GM13977 (cell line): ENCODE results near the gene IFT122.

ENCODE experiments used
- DNase-seq: peaks from one replicate; pipeline ENCODE4 v3.0.0; 2012; ENCODE audit warnings: low spot score
- in situ Hi-C: fragments of 300-500 bp; cut with MboI; formaldehyde crosslinking; loops from one replicate; pipeline ENCODE4 v1.12.0; 2022; ENCODE audit warnings: low sequenced_read_pairs, low pct_unique_long_range_greater_than_20kb, mixed read lengths, inconsistent platforms; ENCODE audit not compliant: unreplicated experiment
- TF ChIP-seq, protein P1 (sequence below): IDR thresholded peaks from 2 replicates; pipeline ENCODE4 v1.5.1; 2012; ENCODE audit warnings: mild to moderate bottlenecking, control low read depth; ENCODE audit not compliant: insufficient read depth; ENCODE audit errors: extremely low read depth, missing control alignments

The IFT122 gene

GRCh38 chr3:129518038-129518561 lies 78.1 kb downstream of the IFT122 start:
- in situ Hi-C loops, result no loop called here
- TF ChIP-seq, protein P1, sequence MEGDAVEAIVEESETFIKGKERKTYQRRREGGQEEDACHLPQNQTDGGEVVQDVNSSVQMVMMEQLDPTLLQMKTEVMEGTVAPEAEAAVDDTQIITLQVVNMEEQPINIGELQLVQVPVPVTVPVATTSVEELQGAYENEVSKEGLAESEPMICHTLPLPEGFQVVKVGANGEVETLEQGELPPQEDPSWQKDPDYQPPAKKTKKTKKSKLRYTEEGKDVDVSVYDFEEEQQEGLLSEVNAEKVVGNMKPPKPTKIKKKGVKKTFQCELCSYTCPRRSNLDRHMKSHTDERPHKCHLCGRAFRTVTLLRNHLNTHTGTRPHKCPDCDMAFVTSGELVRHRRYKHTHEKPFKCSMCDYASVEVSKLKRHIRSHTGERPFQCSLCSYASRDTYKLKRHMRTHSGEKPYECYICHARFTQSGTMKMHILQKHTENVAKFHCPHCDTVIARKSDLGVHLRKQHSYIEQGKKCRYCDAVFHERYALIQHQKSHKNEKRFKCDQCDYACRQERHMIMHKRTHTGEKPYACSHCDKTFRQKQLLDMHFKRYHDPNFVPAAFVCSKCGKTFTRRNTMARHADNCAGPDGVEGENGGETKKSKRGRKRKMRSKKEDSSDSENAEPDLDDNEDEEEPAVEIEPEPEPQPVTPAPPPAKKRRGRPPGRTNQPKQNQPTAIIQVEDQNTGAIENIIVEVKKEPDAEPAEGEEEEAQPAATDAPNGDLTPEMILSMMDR, result no peak
- DNase-seq, result no peak

DNA sequence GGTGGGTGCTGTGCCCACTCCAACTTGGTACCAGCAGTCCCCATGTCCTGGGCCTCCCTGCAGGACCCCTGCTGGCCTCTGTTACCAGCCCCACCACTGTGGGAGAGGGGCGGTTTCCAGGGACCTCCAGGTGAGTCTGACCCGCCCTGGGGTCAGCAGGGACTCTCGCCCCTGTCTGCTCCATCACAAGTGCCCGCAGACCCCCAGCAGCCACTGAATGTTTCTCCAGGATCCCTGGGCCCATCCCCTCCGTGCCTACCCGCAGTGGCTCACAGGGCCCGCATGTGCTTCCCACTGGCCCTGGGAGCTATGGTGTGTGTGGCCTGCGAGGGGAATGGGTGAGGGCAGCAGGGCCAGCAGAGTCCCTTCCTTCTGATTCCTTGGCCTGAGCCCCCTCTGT lies 78.6 kb downstream of the IFT122 start:
- in situ Hi-C loops, result no loop called here
- no peak for DNase-seq
- TF ChIP-seq, protein P1, result no peak

DNA sequence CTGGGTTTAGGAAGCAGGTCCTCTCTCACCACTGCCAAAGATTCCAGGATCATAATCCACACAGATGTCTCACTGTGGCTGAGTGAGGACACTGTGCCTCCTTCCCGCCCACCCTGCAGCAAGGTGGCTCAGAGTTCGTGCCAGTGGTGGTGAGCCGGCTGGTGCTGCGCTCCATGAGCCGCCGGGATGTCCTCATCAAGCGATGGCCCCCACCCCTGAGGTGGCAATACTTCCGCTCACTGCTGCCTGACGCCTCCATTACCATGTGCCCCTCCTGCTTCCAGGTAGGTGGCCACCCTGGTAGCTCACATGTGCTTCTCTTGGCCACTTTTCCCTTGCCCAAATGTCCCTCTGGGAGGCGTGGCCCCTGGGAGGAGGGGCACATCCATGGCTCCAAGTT lies 79.4 kb downstream of the IFT122 start:
- TF ChIP-seq, protein P1, result no peak
- in situ Hi-C loops, result no loop called here
- DNase-seq, result no peak

- no peak for DNase-seq
- in situ Hi-C loops, result no loop called here
- TF ChIP-seq, protein P1, result no peak
These were observed 80.1 kb downstream of the IFT122 start for GRCh38 chr3:129519896-129520715.

- DNase-seq, result no peak
- in situ Hi-C loops, result no loop called here
- TF ChIP-seq, protein P1, result no peak
These were observed 80.9 kb downstream of the IFT122 start for GRCh38 chr3:129520960-129521359.

DNA sequence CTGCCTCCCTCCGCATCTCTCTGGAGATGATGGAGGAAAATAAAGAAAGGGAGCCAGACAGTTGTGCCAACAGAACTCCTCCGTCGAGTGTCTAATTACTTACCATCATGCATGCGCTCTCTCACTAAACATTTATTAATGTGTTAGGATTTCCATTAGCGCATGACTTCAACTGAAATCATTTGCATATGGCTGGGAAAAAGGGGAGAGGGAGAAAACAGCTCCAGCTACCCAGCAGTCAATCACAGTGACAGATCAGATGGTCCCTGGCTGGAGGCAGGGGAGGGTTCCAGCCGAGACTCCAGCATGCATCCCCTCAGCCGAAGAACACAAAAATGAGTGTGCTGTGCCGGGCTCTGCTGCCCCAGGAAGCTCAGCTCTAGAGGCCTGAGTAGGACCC lies 81.6 kb downstream of the IFT122 start:
- no peak for DNase-seq
- in situ Hi-C loops, result no loop called here
- TF ChIP-seq, protein P1, result no peak
